ENCODE results near the gene PERM1.

Gene PERM1

DNA sequence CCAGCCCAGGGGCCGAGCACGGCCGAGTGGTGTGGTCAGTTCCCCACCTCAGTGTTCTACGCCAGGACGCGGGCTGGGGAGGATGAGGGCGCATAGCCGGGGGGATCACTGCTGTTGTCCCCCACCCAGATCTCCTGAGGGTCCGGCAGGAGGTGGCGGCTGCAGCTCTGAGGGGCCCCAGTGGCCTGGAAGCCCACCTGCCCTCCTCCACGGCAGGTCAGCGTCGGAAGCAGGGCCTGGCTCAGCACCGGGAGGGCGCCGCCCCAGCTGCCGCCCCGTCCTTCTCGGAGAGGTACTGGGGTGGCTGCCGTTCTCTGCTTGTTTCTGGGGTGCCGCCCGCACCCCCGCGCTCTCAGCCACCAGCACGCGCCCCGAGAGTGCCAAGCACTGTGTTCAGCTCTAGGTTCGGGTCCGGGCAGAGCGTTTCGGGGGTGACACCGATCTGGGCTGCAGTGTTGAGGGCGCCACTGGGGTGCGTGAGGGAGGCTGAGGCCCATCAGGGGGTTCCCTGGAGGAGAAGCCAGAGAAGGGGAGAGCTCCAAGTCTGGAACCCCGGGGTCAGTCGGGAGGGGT lies 40.8 kb downstream of the PERM1 start:
- H3K4me3 ChIP-seq (ENCODE audit: low read length), result no peak overlapping the region
- no peak for DNase-seq (ENCODE audit: low read depth, low spot score)

- no peak for DNase-seq (ENCODE audit: low read depth, low spot score)
Observed at GRCh38 chr1:940107-941014, 41.5 kb downstream of the PERM1 start.

GRCh38 chr1:939511-940106 lies 42.3 kb downstream of the PERM1 start:
- DNase-seq (ENCODE audit: low read depth, low spot score), result no peak
- H3K4me3 ChIP-seq (ENCODE audit: low read length), result no peak overlapping the region

More at GRCh38 chr1:940107-941014, 41.5 kb downstream of the PERM1 start:
- no peak overlapping the region; the same call in 1 of the 2 replicates for H3K4me3 ChIP-seq (ENCODE audit: low read length)

- DNase-seq (ENCODE audit: low read depth, low spot score), result no peak
- H3K4me3 ChIP-seq (ENCODE audit: low read length), result no peak overlapping the region
Observed at GRCh38 chr1:938711-939489, 43.0 kb downstream of the PERM1 start.

- no peak for DNase-seq (ENCODE audit: low read depth, low spot score)
- no peak overlapping the region for H3K4me3 ChIP-seq (ENCODE audit: low read length)
Observed at GRCh38 chr1:938088-938683, 43.7 kb downstream of the PERM1 start.

GRCh38 chr1:937521-937920 lies 44.4 kb downstream of the PERM1 start:
- no peak for DNase-seq (ENCODE audit: low read depth, low spot score)

GRCh38 chr1:936348-937264 lies 45.3 kb downstream of the PERM1 start:
- H3K4me3 ChIP-seq (ENCODE audit: low read length), result no peak overlapping the region

More at GRCh38 chr1:937521-937920, 44.4 kb downstream of the PERM1 start:
- no peak overlapping the region for H3K4me3 ChIP-seq (ENCODE audit: low read length)

DNA sequence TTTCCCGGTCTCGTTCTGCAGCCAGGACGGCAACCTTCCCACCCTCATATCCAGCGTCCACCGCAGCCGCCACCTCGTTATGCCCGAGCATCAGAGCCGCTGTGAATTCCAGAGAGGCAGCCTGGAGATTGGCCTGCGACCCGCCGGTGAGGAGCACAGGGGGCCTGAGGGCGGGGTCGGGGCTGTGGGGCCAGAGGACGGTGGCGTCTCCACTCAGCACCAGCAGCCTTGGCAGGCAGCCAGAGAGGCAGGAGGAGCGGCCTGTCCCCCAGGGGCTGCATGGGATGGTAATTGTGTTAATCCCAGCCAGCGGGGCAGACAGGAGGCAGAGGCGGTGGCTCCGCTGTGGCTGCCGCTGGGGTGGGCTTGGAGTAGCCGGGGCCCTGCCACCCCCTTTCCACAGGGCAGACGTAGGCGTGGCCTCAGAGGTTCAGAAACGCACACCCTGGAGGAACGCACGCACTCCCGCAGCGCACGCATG lies 46.1 kb downstream of the PERM1 start:
- DNase-seq (ENCODE audit: low read depth, low spot score), result no peak
- no peak overlapping the region for H3K4me3 ChIP-seq (ENCODE audit: low read length)

More at GRCh38 chr1:936348-937264, 45.3 kb downstream of the PERM1 start:
- DNase-seq (ENCODE audit: low read depth, low spot score), result no peak

DNA sequence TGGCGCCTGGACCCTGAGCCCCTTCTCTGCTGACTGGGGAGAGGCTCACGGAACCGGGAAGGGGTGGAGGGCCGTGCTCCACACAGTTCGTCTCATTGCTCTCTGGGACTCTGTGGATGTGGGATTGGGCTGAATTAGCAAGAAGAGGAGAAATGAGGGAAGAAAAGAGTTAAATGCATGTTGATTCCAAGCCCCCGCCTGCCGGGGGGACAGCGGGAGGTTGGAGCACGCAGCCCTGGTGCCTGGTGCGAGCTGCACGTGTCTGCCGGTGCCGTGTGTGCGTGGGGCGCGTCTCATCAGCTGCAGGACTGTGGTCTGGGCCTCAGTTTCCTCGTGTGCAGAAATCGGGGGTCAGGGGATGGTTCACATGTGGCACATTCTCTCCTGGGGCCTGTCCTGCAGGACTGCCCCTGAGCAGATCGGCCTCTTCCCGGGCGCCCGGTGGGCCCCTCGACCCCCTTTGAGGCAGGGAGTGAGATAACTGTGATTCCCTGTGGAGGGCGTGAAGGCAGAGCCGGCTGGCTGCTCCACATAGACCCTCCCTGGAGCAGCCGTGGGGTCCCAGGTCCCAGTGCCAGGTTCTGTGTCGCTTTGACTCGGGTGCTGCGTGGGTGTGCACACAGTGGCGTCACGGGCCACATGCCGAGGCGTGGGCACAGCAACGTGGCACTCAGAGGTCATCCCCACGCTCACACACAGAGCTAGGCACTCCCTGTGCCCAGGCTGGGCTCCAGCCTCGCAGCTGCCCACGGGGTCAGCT lies 46.7 kb downstream of the PERM1 start:
- no peak for DNase-seq (ENCODE audit: low read depth, low spot score)
- H3K4me3 ChIP-seq (ENCODE audit: low read length), result no peak overlapping the region

DNA sequence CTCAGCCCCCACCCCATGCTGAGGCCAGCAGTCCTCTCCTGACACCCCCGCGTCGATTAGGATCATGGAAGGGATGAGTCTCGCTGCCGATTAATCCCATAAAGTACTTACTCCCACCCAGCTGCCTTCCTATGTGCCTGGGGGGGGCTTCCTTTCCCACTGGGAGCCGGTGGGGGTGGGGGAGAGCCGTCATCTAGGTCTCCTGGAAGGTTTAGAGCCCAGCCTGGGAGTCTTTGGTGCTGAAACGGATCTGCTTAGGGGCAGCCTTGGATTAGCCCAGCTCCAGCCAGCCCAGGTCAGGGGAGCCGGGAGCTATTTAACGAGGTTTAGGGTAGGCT lies 48.3 kb downstream of the PERM1 start:
- no peak for DNase-seq (ENCODE audit: low read depth, low spot score)
- no peak overlapping the region for H3K4me3 ChIP-seq (ENCODE audit: low read length)

GRCh38 chr1:932776-933602 lies 48.9 kb downstream of the PERM1 start:
- H3K4me3 ChIP-seq (ENCODE audit: low read length), result no peak overlapping the region
- no peak for DNase-seq (ENCODE audit: low read depth, low spot score)

- no peak overlapping the region for H3K4me3 ChIP-seq (ENCODE audit: low read length)
- DNase-seq (ENCODE audit: low read depth, low spot score), result no peak
Observed at GRCh38 chr1:932173-932510, 49.8 kb downstream of the PERM1 start.

- DNase-seq (ENCODE audit: low read depth, low spot score), result no peak
- H3K4me3 ChIP-seq (ENCODE audit: low read length), result no peak overlapping the region
Observed at GRCh38 chr1:931380-932172, 50.3 kb downstream of the PERM1 start.

- no peak overlapping the region for H3K4me3 ChIP-seq (ENCODE audit: low read length)
- DNase-seq (ENCODE audit: low read depth, low spot score), result no peak
Observed at GRCh38 chr1:930633-931138, 51.2 kb downstream of the PERM1 start.

- no peak overlapping the region for H3K4me3 ChIP-seq (ENCODE audit: low read length)
- no peak for DNase-seq (ENCODE audit: low read depth, low spot score)
Observed at GRCh38 chr1:929712-930632, 51.9 kb downstream of the PERM1 start.
